MM.1S (cell line): ENCODE data around the gene RNF130.

Experiments used
- EZH2phosphoT487 ChIP-seq: fragments of 300-600 bp; sonication (generic); IDR thresholded peaks from 2 replicates; pipeline ENCODE4 v1.6.1; 2018; ENCODE audit warnings: antibody characterized with exemption, low read length
- TF ChIP-seq, protein P1 (sequence below): fragments of 300-600 bp; sonication (generic); IDR thresholded peaks from 2 replicates; pipeline ENCODE4 v1.5.1; 2016; ENCODE audit warnings: antibody characterized with exemption, low read length, mixed read lengths

GRCh38 chr5:179926657-179927056 lies 144.9 kb downstream of the RNF130 start:
- TF ChIP-seq EZH2phosphoT487 = no peak
- TF ChIP-seq, protein P1, sequence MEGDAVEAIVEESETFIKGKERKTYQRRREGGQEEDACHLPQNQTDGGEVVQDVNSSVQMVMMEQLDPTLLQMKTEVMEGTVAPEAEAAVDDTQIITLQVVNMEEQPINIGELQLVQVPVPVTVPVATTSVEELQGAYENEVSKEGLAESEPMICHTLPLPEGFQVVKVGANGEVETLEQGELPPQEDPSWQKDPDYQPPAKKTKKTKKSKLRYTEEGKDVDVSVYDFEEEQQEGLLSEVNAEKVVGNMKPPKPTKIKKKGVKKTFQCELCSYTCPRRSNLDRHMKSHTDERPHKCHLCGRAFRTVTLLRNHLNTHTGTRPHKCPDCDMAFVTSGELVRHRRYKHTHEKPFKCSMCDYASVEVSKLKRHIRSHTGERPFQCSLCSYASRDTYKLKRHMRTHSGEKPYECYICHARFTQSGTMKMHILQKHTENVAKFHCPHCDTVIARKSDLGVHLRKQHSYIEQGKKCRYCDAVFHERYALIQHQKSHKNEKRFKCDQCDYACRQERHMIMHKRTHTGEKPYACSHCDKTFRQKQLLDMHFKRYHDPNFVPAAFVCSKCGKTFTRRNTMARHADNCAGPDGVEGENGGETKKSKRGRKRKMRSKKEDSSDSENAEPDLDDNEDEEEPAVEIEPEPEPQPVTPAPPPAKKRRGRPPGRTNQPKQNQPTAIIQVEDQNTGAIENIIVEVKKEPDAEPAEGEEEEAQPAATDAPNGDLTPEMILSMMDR = no peak
